Brain microvascular endothelial cell (primary cell): Measurements from ENCODE around the gene ZBTB40.

Experiments used
- DNase-seq: peaks from one replicate; pipeline ENCODE4 v3.0.0-alpha.2; 2020
- H3K27ac ChIP-seq: fragments of 250-450 bp; sonication (Bioruptor Pico); 2 replicates; pipeline ENCODE4 v1.5.1; 2020; ENCODE audit warnings: mild to moderate bottlenecking, moderate library complexity
- H3K27me3 ChIP-seq: fragments of 250-450 bp; sonication (Bioruptor Pico); replicated peaks from 2 replicates; pipeline ENCODE4 v1.5.1; 2020; ENCODE audit warnings: mild to moderate bottlenecking
- H3K36me3 ChIP-seq: fragments of 250-450 bp; sonication (Bioruptor Pico); replicated peaks from 2 replicates; pipeline ENCODE4 v1.5.1; 2020; ENCODE audit warnings: mild to moderate bottlenecking
- H3K4me3 ChIP-seq: 2 replicates; pipeline ENCODE4 v1.5.1; 2011; ENCODE audit warnings: low read depth, mild to moderate bottlenecking, control low read depth, low read length, moderate library complexity
- CTCF ChIP-seq: IDR thresholded peaks from 2 replicates; pipeline ENCODE4 v1.5.1; 2011; ENCODE audit warnings: low read depth, mild to moderate bottlenecking, moderate library complexity, low read length, control low read depth, inconsistent platforms; ENCODE audit errors: missing control alignments
- in situ Hi-C: cut with HindIII; loops from 2 replicates; pipeline ENCODE4 v1.10.0; 2017; ENCODE audit warnings: low sequenced_read_pairs, low pct_ligation_motif_present

The ZBTB40 gene

GRCh38 chr1:22408230-22408629 is 43.4 kb upstream of the ZBTB40 start:
- Histone ChIP-seq H3K27ac (no peak overlapping the region), H3K27me3 (peaks cover 1% of the 10 kb centered on the region), H3K36me3 (no peaks in the 10 kb centered on the region), H3K4me3 (no peak overlapping the region)
- no peak for DNase-seq
- in situ Hi-C loops, result no loop called here
- TF ChIP-seq CTCF, result no peak

- no peak for DNase-seq
- Histone ChIP-seq H3K36me3 (no peaks in the 10 kb centered on the region), H3K4me3 (no peak overlapping the region), H3K27me3 (no peaks in the 10 kb centered on the region), H3K27ac (no peak overlapping the region)
- TF ChIP-seq CTCF, result no peak
- in situ Hi-C loops, result no loop called here
Observed at GRCh38 chr1:22410401-22410800, 41.2 kb upstream of the ZBTB40 start.

GRCh38 chr1:22410928-22411495 is 40.6 kb upstream of the ZBTB40 start:
- no peak for DNase-seq
- TF ChIP-seq CTCF, result no peak
- Histone ChIP-seq H3K27me3 (no peaks in the 10 kb centered on the region), H3K27ac (no peak overlapping the region), H3K36me3 (no peaks in the 10 kb centered on the region), H3K4me3 (no peak overlapping the region)
- in situ Hi-C loops, result no loop called here

GRCh38 chr1:22411589-22411988 is 40.1 kb upstream of the ZBTB40 start:
- no peak for TF ChIP-seq CTCF
- in situ Hi-C loops, result no loop called here
- Histone ChIP-seq H3K27ac (no peak overlapping the region), H3K36me3 (no peaks in the 10 kb centered on the region), H3K27me3 (no peaks in the 10 kb centered on the region), H3K4me3 (no peak overlapping the region)
- DNase-seq, result no peak

- peak; percentile 28 for DNase-seq
- Histone ChIP-seq H3K27me3 (no peaks in the 10 kb centered on the region), H3K27ac (no peak overlapping the region), H3K4me3 (no peak overlapping the region), H3K36me3 (no peaks in the 10 kb centered on the region)
- no peak for TF ChIP-seq CTCF
- in situ Hi-C loops, result no loop called here
Observed at GRCh38 chr1:22412932-22413727, 38.5 kb upstream of the ZBTB40 start.

- DNase-seq, result no peak
- TF ChIP-seq CTCF, result no peak
- no peak overlapping the region for H3K27ac ChIP-seq
- no peaks in the 10 kb centered on the region for H3K36me3 ChIP-seq
- no peaks in the 10 kb centered on the region for H3K27me3 ChIP-seq
- no peak overlapping the region for H3K4me3 ChIP-seq
- in situ Hi-C loops, result no loop called here
Observed at GRCh38 chr1:22413799-22414198, 37.9 kb upstream of the ZBTB40 start.
